IPS-15b (cell line): ENCODE measurements around the gene TMEM217.

Experiments used
- H3K27me3 ChIP-seq: one replicate; pipeline ENCODE4 v1.6.1; 2013; ENCODE audit warnings: low read length; ENCODE audit not compliant: control insufficient read depth, insufficient read depth
- H3K36me3 ChIP-seq: one replicate; pipeline ENCODE4 v1.6.1; 2013; ENCODE audit warnings: low read length; ENCODE audit not compliant: control insufficient read depth, insufficient read depth
- H3K4me1 ChIP-seq: one replicate; pipeline ENCODE4 v1.6.1; 2013; ENCODE audit warnings: mild to moderate bottlenecking, low read length; ENCODE audit not compliant: control insufficient read depth, insufficient read depth
- H3K4me3 ChIP-seq: one replicate; pipeline ENCODE4 v1.5.1; 2013; ENCODE audit warnings: low read depth, low read length
- H3K9ac ChIP-seq: one replicate; pipeline ENCODE4 v1.6.1; 2013; ENCODE audit warnings: low read depth, mild to moderate bottlenecking, low read length
- H3K9me3 ChIP-seq: one replicate; pipeline ENCODE4 v1.6.1; 2013; ENCODE audit warnings: mild to moderate bottlenecking, low read length; ENCODE audit not compliant: control insufficient read depth, insufficient read depth

TMEM217 gene

GRCh38 chr6:37258405-37259105, 611 bp upstream of the TMEM217 start:
- no peaks in the 10 kb centered on the region for H3K4me1 ChIP-seq
- H3K4me3 ChIP-seq: peak overlapping the region; percentile 99
- no peaks in the 10 kb centered on the region for H3K36me3 ChIP-seq
- H3K9me3 ChIP-seq: no peaks in the 10 kb centered on the region
- peak overlapping the region; percentile 89 for H3K9ac ChIP-seq
- H3K27me3 ChIP-seq: peaks cover 8% of the 10 kb centered on the region

- Histone ChIP-seq H3K4me1 (no peaks in the 10 kb centered on the region), H3K27me3 (peaks cover 8% of the 10 kb centered on the region), H3K4me3 (peak overlapping the region; percentile 99), H3K36me3 (no peaks in the 10 kb centered on the region), H3K9ac (no peak overlapping the region), H3K9me3 (no peaks in the 10 kb centered on the region)
Measured at GRCh38 chr6:37257320-37257633, 667 bp downstream of the TMEM217 start.

- H3K4me1 ChIP-seq: no peaks in the 10 kb centered on the region
- no peaks in the 10 kb centered on the region for H3K36me3 ChIP-seq
- peaks cover 8% of the 10 kb centered on the region for H3K27me3 ChIP-seq
- H3K9me3 ChIP-seq: no peaks in the 10 kb centered on the region
- H3K4me3 ChIP-seq: peak overlapping the region; percentile 99
- H3K9ac ChIP-seq: no peak overlapping the region
Measured at GRCh38 chr6:37256692-37257319, 1.1 kb downstream of the TMEM217 start.

- Histone ChIP-seq H3K36me3 (no peaks in the 10 kb centered on the region), H3K4me1 (no peaks in the 10 kb centered on the region), H3K9ac (no peak overlapping the region), H3K4me3 (no peak overlapping the region), H3K27me3 (peaks cover 8% of the 10 kb centered on the region), H3K9me3 (no peaks in the 10 kb centered on the region)
Measured at GRCh38 chr6:37254881-37255280, 3.1 kb downstream of the TMEM217 start.

GRCh38 chr6:37253486-37254007, 4.4 kb downstream of the TMEM217 start:
- Histone ChIP-seq H3K9me3 (no peaks in the 10 kb centered on the region), H3K27me3 (peaks cover 8% of the 10 kb centered on the region), H3K36me3 (no peaks in the 10 kb centered on the region), H3K9ac (no peak overlapping the region), H3K4me1 (no peaks in the 10 kb centered on the region), H3K4me3 (no peak overlapping the region)

- no peaks in the 10 kb centered on the region for H3K36me3 ChIP-seq
- no peak overlapping the region for H3K4me3 ChIP-seq
- H3K4me1 ChIP-seq: no peaks in the 10 kb centered on the region
- H3K9me3 ChIP-seq: no peaks in the 10 kb centered on the region
- H3K9ac ChIP-seq: no peak overlapping the region
- H3K27me3 ChIP-seq: peaks cover 6% of the 10 kb centered on the region
Measured at GRCh38 chr6:37251211-37251780, 6.6 kb downstream of the TMEM217 start.

GRCh38 chr6:37244430-37245310, 13.3 kb downstream of the TMEM217 start:
- Histone ChIP-seq H3K4me1 (no peaks in the 10 kb centered on the region), H3K27me3 (no peaks in the 10 kb centered on the region), H3K9me3 (no peaks in the 10 kb centered on the region), H3K36me3 (no peaks in the 10 kb centered on the region), H3K4me3 (no peak overlapping the region), H3K9ac (no peak overlapping the region)

- no peak overlapping the region for H3K9ac ChIP-seq
- H3K27me3 ChIP-seq: no peaks in the 10 kb centered on the region
- H3K4me1 ChIP-seq: no peaks in the 10 kb centered on the region
Measured at GRCh38 chr6:37243816-37244370, 14.1 kb downstream of the TMEM217 start.

GRCh38 chr6:37243131-37243815, 14.7 kb downstream of the TMEM217 start:
- H3K36me3 ChIP-seq: no peaks in the 10 kb centered on the region
- no peaks in the 10 kb centered on the region for H3K4me1 ChIP-seq
- no peaks in the 10 kb centered on the region for H3K9me3 ChIP-seq
- H3K9ac ChIP-seq: no peak overlapping the region
- H3K4me3 ChIP-seq: no peak overlapping the region
- no peaks in the 10 kb centered on the region for H3K27me3 ChIP-seq

More at GRCh38 chr6:37243816-37244370, 14.1 kb downstream of the TMEM217 start:
- Histone ChIP-seq H3K9me3 (no peaks in the 10 kb centered on the region), H3K36me3 (no peaks in the 10 kb centered on the region), H3K4me3 (no peak overlapping the region)

GRCh38 chr6:37242429-37243052, 15.4 kb downstream of the TMEM217 start:
- no peaks in the 10 kb centered on the region for H3K9me3 ChIP-seq

More at GRCh38 chr6:37242429-37243052, 15.4 kb downstream of the TMEM217 start:
- Histone ChIP-seq H3K36me3 (no peaks in the 10 kb centered on the region), H3K4me3 (no peak overlapping the region), H3K4me1 (no peaks in the 10 kb centered on the region), H3K27me3 (no peaks in the 10 kb centered on the region), H3K9ac (no peak overlapping the region)
